Globus pallidus (tissue), 1 donor: ENCODE results near the gene MEF2D.

Experiments used
- DNase-seq: peaks from one replicate; pipeline ENCODE4 v3.0.0-alpha.2; 2015; ENCODE audit warnings: low spot score

The MEF2D gene

GRCh38 chr1:156500543-156500792 is at the start of gene MEF2D:
Gene MEF2D, minus strand, starts transcription at chr1:156500775. Its CDS starts 17,483 bp downstream, at chr1:156483292.
- no peak for DNase-seq

- DNase-seq: no peak
Observed at GRCh38 chr1:156550346-156550745, 49.8 kb upstream of the MEF2D start.

GRCh38 chr1:156549831-156550230 is 49.3 kb upstream of the MEF2D start:
- DNase-seq: no peak

- DNase-seq: no peak
Observed at GRCh38 chr1:156549390-156549789, 48.8 kb upstream of the MEF2D start.

- DNase-seq: no peak
Observed at GRCh38 chr1:156547982-156548381, 47.4 kb upstream of the MEF2D start.

- DNase-seq: no peak
Observed at GRCh38 chr1:156547434-156547833, 46.9 kb upstream of the MEF2D start.

GRCh38 chr1:156546267-156546666 is 45.7 kb upstream of the MEF2D start:
- no peak for DNase-seq

- no peak for DNase-seq
Observed at GRCh38 chr1:156544592-156545102, 44.1 kb upstream of the MEF2D start.

GRCh38 chr1:156543066-156543465 is 42.5 kb upstream of the MEF2D start:
- DNase-seq: no peak

GRCh38 chr1:156540955-156541354 is 40.4 kb upstream of the MEF2D start:
- no peak for DNase-seq

GRCh38 chr1:156539818-156540355 is 39.3 kb upstream of the MEF2D start:
- no peak for DNase-seq

GRCh38 chr1:156538711-156539440 is 38.3 kb upstream of the MEF2D start:
- no peak for DNase-seq

- no peak for DNase-seq
Observed at GRCh38 chr1:156537027-156537426, 36.5 kb upstream of the MEF2D start.

GRCh38 chr1:156534424-156535060 is 34.0 kb upstream of the MEF2D start:
- DNase-seq: no peak

- DNase-seq: no peak
Observed at GRCh38 chr1:156533568-156534220, 33.1 kb upstream of the MEF2D start.

- no peak for DNase-seq
Observed at GRCh38 chr1:156532374-156532773, 31.8 kb upstream of the MEF2D start.

GRCh38 chr1:156530006-156530405 is 29.4 kb upstream of the MEF2D start:
- DNase-seq: no peak

- no peak for DNase-seq
Observed at GRCh38 chr1:156528875-156529425, 28.4 kb upstream of the MEF2D start.

GRCh38 chr1:156528231-156528630 is 27.7 kb upstream of the MEF2D start:
- DNase-seq: no peak

GRCh38 chr1:156527584-156527983 is 27.0 kb upstream of the MEF2D start:
- no peak for DNase-seq

GRCh38 chr1:156525856-156526489 is 25.4 kb upstream of the MEF2D start:
- DNase-seq: no peak

- DNase-seq: no peak
Observed at GRCh38 chr1:156525071-156525501, 24.5 kb upstream of the MEF2D start.
